K562 (cell line): ENCODE data around the gene MRPS10. TPM values are rescaled to one million over a fixed set of nuclear protein-coding genes. Genes with fewer than 3 reads are reported as not detected.

ENCODE experiments used
- BCL6 ChIP-seq: fragments of 250-450 bp; sonication (Bioruptor Pico); IDR thresholded peaks from 2 replicates; pipeline ENCODE4 v1.4.0; 2020
- BDP1 ChIP-seq: IDR thresholded peaks from 3 replicates; pipeline ENCODE4 v1.6.1; 2011; ENCODE audit not compliant: insufficient read length, insufficient read depth
- DNMT1 ChIP-seq: fragments of 450-650 bp; IDR thresholded peaks from 2 replicates; pipeline ENCODE4 v1.6.1; 2016; ENCODE audit warnings: antibody characterized with exemption, mild to moderate bottlenecking
- ESRRB ChIP-seq: fragments of 250-450 bp; sonication (Bioruptor Pico); IDR thresholded peaks from 2 replicates; pipeline ENCODE4 v1.5.0; 2020; ENCODE audit warnings: mild to moderate bottlenecking, moderate library complexity, borderline replicate concordance
- POU5F1 ChIP-seq: fragments of 150-350 bp; IDR thresholded peaks from 2 replicates; pipeline ENCODE4 v1.6.1; 2014; ENCODE audit warnings: borderline replicate concordance, low read length, low read depth, mild to moderate bottlenecking; ENCODE audit not compliant: partially characterized antibody
- RBFOX2 ChIP-seq: fragments of 200-400 bp; formaldehyde crosslinking; IDR thresholded peaks from 2 replicates; pipeline ENCODE4 v1.6.1; 2017; ENCODE audit warnings: low read depth, mild to moderate bottlenecking, low read length, moderate library complexity
- TARDBP ChIP-seq: fragments of 450-650 bp; IDR thresholded peaks from 2 replicates; pipeline ENCODE4 v1.6.1; 2016
- ZBED1 ChIP-seq: IDR thresholded peaks from 2 replicates; pipeline ENCODE4 v1.6.1; 2014
- ZBTB7A ChIP-seq: IDR thresholded peaks from 2 replicates; pipeline ENCODE4 v1.6.1; 2011; ENCODE audit warnings: low read depth, mild to moderate bottlenecking, low read length, moderate library complexity, borderline replicate concordance; ENCODE audit not compliant: control insufficient read depth
- ZNF140 ChIP-seq: fragments of 250-450 bp; sonication (Bioruptor Pico); IDR thresholded peaks from 2 replicates; pipeline ENCODE4 v1.8.0; 2021; ENCODE audit warnings: moderate library complexity, mild to moderate bottlenecking, inconsistent platforms
- ZNF764 ChIP-seq: fragments of 250-450 bp; sonication (Bioruptor Pico); IDR thresholded peaks from 2 replicates; pipeline ENCODE4 v1.4.0; 2020; ENCODE audit warnings: low read depth, mild to moderate bottlenecking, moderate library complexity
- polyA plus RNA-seq, 8 experiments: library from polyadenylated mRNA; depleted of rRNA in 4 of 8; stranded (reverse) in 5 of 8; unstranded in 3 of 8; fragments of >200 nt; fragmentation: Nextera tagmentation in 2 of 8; fragmentation: Illumina TruSeq in 1 of 8; extraction: Ambion mirVana in 2 of 8; extraction: Trizol in 1 of 8; gene quantifications; 2 replicates each; pipeline versions ENCODE4 v1.2.1 to v1.2.3, GENCODE V29; 2011 to 2014; ENCODE audit warnings: inconsistent platforms in 1 of 8, missing spikeins in 1 of 8
- total RNA-seq, 7 experiments: library from RNA; depleted of rRNA in 6 of 7; stranded (reverse); fragments of >200 nt in 6 of 7; fragmentation: Illumina TruSeq in 2 of 7; extraction: Trizol in 2 of 7; gene quantifications; 2 replicates each; pipeline versions ENCODE4 v1.2.1 to v1.2.3, GENCODE V29; 2011 to 2021; ENCODE audit warnings: low replicate concordance in 1 of 7
- TF ChIP-seq, protein P1 (sequence below): fragments of 200-600 bp; sonication (generic); IDR thresholded peaks from one replicate; pipeline ENCODE4 v1.6.1; 2012; ENCODE audit warnings: mild to moderate bottlenecking, low read depth, low read length, inconsistent platforms
- TF ChIP-seq, protein P2 (sequence below): fragments of 450-650 bp; IDR thresholded peaks from 2 replicates; pipeline ENCODE4 v1.6.1; 2016; ENCODE audit warnings: borderline replicate concordance
- TF ChIP-seq, protein P3 (sequence below), 2 experiments: fragments of 450-650 bp; conservative IDR thresholded peaks; 2 replicates each; pipeline ENCODE4 v1.6.1; 2017; ENCODE audit warnings: mild to moderate bottlenecking in 2 of 2, moderate library complexity in 2 of 2

Gene MRPS10
- total and polyA plus RNA-seq, 9 of the 15 experiments (the other 6 are each of a cell fraction or from before 2014, with no cell fraction given): 48.6 to 166 (median 93.7) TPM

DNA sequence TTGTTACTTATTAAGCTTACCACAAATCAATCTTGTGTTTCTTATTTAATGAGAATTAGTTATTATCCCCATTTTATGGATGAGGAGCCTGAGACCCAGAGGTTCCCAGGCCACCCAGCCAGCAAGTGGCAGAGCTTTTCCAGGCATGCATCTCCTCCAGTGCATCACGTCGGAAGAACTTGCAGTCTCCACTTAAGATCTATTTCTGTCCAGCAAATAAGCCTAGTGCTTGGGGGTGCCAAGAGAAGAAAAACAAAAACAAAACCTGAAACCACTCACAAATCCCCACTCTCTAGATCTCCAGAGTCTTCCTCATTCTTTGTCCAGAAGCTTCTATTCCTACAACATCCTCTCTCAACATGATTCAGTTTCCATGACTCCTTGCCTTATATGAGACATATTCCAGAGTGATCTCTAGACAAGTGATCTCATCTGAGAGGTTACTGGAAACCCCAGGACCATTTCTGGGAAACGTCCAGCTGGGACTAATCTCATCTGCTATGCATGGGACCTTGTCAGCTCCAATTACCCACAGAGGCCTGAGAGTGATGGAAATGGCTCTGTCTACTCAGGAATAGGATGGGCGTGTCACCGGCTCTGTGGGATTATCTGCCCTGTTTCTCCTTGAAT is 27.0 kb downstream of the MRPS10 start (continued):
- TF ChIP-seq, protein P1, sequence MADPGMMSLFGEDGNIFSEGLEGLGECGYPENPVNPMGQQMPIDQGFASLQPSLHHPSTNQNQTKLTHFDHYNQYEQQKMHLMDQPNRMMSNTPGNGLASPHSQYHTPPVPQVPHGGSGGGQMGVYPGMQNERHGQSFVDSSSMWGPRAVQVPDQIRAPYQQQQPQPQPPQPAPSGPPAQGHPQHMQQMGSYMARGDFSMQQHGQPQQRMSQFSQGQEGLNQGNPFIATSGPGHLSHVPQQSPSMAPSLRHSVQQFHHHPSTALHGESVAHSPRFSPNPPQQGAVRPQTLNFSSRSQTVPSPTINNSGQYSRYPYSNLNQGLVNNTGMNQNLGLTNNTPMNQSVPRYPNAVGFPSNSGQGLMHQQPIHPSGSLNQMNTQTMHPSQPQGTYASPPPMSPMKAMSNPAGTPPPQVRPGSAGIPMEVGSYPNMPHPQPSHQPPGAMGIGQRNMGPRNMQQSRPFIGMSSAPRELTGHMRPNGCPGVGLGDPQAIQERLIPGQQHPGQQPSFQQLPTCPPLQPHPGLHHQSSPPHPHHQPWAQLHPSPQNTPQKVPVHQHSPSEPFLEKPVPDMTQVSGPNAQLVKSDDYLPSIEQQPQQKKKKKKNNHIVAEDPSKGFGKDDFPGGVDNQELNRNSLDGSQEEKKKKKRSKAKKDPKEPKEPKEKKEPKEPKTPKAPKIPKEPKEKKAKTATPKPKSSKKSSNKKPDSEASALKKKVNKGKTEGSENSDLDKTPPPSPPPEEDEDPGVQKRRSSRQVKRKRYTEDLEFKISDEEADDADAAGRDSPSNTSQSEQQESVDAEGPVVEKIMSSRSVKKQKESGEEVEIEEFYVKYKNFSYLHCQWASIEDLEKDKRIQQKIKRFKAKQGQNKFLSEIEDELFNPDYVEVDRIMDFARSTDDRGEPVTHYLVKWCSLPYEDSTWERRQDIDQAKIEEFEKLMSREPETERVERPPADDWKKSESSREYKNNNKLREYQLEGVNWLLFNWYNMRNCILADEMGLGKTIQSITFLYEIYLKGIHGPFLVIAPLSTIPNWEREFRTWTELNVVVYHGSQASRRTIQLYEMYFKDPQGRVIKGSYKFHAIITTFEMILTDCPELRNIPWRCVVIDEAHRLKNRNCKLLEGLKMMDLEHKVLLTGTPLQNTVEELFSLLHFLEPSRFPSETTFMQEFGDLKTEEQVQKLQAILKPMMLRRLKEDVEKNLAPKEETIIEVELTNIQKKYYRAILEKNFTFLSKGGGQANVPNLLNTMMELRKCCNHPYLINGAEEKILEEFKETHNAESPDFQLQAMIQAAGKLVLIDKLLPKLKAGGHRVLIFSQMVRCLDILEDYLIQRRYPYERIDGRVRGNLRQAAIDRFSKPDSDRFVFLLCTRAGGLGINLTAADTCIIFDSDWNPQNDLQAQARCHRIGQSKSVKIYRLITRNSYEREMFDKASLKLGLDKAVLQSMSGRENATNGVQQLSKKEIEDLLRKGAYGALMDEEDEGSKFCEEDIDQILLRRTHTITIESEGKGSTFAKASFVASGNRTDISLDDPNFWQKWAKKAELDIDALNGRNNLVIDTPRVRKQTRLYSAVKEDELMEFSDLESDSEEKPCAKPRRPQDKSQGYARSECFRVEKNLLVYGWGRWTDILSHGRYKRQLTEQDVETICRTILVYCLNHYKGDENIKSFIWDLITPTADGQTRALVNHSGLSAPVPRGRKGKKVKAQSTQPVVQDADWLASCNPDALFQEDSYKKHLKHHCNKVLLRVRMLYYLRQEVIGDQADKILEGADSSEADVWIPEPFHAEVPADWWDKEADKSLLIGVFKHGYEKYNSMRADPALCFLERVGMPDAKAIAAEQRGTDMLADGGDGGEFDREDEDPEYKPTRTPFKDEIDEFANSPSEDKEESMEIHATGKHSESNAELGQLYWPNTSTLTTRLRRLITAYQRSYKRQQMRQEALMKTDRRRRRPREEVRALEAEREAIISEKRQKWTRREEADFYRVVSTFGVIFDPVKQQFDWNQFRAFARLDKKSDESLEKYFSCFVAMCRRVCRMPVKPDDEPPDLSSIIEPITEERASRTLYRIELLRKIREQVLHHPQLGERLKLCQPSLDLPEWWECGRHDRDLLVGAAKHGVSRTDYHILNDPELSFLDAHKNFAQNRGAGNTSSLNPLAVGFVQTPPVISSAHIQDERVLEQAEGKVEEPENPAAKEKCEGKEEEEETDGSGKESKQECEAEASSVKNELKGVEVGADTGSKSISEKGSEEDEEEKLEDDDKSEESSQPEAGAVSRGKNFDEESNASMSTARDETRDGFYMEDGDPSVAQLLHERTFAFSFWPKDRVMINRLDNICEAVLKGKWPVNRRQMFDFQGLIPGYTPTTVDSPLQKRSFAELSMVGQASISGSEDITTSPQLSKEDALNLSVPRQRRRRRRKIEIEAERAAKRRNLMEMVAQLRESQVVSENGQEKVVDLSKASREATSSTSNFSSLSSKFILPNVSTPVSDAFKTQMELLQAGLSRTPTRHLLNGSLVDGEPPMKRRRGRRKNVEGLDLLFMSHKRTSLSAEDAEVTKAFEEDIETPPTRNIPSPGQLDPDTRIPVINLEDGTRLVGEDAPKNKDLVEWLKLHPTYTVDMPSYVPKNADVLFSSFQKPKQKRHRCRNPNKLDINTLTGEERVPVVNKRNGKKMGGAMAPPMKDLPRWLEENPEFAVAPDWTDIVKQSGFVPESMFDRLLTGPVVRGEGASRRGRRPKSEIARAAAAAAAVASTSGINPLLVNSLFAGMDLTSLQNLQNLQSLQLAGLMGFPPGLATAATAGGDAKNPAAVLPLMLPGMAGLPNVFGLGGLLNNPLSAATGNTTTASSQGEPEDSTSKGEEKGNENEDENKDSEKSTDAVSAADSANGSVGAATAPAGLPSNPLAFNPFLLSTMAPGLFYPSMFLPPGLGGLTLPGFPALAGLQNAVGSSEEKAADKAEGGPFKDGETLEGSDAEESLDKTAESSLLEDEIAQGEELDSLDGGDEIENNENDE: no peak
- TF ChIP-seq ZBED1 (no peak), BCL6 (CRISPR knock-in tag) (no peak), ZNF140 (no peak), DNMT1 (no peak), TARDBP (no peak), ESRRB (CRISPR knock-in tag) (no peak), POU5F1 (no peak), BDP1 (no peak), ZBTB7A (no peak), ZNF764 (CRISPR knock-in tag) (no peak), RBFOX2 (no peak)
- TF ChIP-seq, protein P2, sequence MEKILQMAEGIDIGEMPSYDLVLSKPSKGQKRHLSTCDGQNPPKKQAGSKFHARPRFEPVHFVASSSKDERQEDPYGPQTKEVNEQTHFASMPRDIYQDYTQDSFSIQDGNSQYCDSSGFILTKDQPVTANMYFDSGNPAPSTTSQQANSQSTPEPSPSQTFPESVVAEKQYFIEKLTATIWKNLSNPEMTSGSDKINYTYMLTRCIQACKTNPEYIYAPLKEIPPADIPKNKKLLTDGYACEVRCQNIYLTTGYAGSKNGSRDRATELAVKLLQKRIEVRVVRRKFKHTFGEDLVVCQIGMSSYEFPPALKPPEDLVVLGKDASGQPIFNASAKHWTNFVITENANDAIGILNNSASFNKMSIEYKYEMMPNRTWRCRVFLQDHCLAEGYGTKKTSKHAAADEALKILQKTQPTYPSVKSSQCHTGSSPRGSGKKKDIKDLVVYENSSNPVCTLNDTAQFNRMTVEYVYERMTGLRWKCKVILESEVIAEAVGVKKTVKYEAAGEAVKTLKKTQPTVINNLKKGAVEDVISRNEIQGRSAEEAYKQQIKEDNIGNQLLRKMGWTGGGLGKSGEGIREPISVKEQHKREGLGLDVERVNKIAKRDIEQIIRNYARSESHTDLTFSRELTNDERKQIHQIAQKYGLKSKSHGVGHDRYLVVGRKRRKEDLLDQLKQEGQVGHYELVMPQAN: no peak
- TF ChIP-seq, protein P3, sequence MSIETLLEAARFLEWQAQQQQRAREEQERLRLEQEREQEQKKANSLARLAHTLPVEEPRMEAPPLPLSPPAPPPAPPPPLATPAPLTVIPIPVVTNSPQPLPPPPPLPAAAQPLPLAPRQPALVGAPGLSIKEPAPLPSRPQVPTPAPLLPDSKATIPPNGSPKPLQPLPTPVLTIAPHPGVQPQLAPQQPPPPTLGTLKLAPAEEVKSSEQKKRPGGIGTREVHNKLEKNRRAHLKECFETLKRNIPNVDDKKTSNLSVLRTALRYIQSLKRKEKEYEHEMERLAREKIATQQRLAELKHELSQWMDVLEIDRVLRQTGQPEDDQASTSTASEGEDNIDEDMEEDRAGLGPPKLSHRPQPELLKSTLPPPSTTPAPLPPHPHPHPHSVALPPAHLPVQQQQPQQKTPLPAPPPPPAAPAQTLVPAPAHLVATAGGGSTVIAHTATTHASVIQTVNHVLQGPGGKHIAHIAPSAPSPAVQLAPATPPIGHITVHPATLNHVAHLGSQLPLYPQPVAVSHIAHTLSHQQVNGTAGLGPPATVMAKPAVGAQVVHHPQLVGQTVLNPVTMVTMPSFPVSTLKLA (conservative IDR thresholded peaks at IDR 0.05): 0 out of 4 replicates have a peak, but pooled peaks of 1 of the 2 experiments have one; percentile 23
